Transverse colon (tissue), 4 donors: ENCODE measurements around the gene TNFRSF19. TPM values are rescaled to one million over a fixed set of nuclear protein-coding genes. Genes with fewer than 3 reads are reported as not detected.

ENCODE experiments used
- DNase-seq: peaks from one replicate; pipeline ENCODE4 v3.0.0-alpha.2; 2019
- H3K27ac ChIP-seq, 4 donors: fragments of 200-600 bp; sonication (generic); 2 replicates each; pipeline ENCODE4 v1.5.1; 2016 to 2018; ENCODE audit warnings: inconsistent platforms in 4 of 4
- H3K27me3 ChIP-seq: fragments of 200-600 bp; sonication (generic); 2 replicates; pipeline ENCODE4 v1.5.1; 2017; ENCODE audit warnings: inconsistent platforms
- H3K36me3 ChIP-seq, 4 donors: fragments of 200-600 bp; sonication (generic); 2 replicates each; pipeline ENCODE4 v1.5.1; 2017 to 2019; ENCODE audit warnings: inconsistent platforms in 4 of 4
- H3K4me1 ChIP-seq, 4 donors: fragments of 200-600 bp; sonication (generic); 2 replicates each; pipeline ENCODE4 v1.5.1; 2017 to 2020; ENCODE audit warnings: inconsistent platforms in 4 of 4
- H3K4me3 ChIP-seq, 4 donors: fragments of 200-600 bp; sonication (generic); 1 replicate in 1 of 4; 2 replicates in 3 of 4; pipeline versions ENCODE4 v1.5.1 to v1.6.1; 2017 to 2019; ENCODE audit warnings: inconsistent platforms in 4 of 4
- H3K9me3 ChIP-seq, 2 donors: fragments of 200-600 bp; sonication (generic); 2 replicates each; pipeline ENCODE4 v1.5.1; 2017 to 2019; ENCODE audit warnings: inconsistent platforms in 2 of 2
- CTCF ChIP-seq, 5 experiments: fragments of 200-600 bp in 3 of 5; fragments of 450-650 bp in 2 of 5; sonication (generic) in 3 of 5; IDR thresholded peaks; 1 replicate in 2 of 5; 2 replicates in 3 of 5; pipeline ENCODE4 v1.5.1; 2016 to 2017; ENCODE audit warnings: antibody characterized with exemption in 5 of 5, inconsistent platforms in 3 of 5, mild to moderate bottlenecking in 2 of 5, moderate library complexity in 1 of 5
- EP300 ChIP-seq: sonication (generic); formaldehyde crosslinking; IDR thresholded peaks from one replicate; pipeline ENCODE4 v1.6.1; 2017; ENCODE audit warnings: antibody characterized with exemption, low read depth
- POLR2A ChIP-seq: fragments of 450-650 bp; IDR thresholded peaks from one replicate; pipeline ENCODE4 v1.6.1; 2016; ENCODE audit warnings: antibody characterized with exemption, mild to moderate bottlenecking, moderate library complexity
- POLR2AphosphoS5 ChIP-seq, 3 donors: sonication (generic); formaldehyde crosslinking; IDR thresholded peaks; one replicate each; pipeline ENCODE4 v1.6.1; 2016; ENCODE audit warnings: antibody characterized with exemption in 3 of 3
- WGBS, 2 donors: methylation state at CpG; one replicate each; pipeline ENCODE4 v1.1.5; 2018; ENCODE audit warnings: low coverage in 1 of 2; 5-methylcytosine and 5-hydroxymethylcytosine counted together
- in situ Hi-C, 4 donors: fragments of 200-750 bp; cut with MboI; loops; one replicate each; pipeline versions ENCODE4 v1.15.0 to v1.15.1; 2017; ENCODE audit warnings: low sequenced_read_pairs in 3 of 4, low pct_ligation_motif_present in 1 of 4, low pct_unique_long_range_greater_than_20kb in 1 of 4
- intact Hi-C: fragments of 100-400 bp; cut with DNase I; formaldehyde crosslinking; loops from one replicate; pipeline ENCODE4 v1.15.1; 2023; ENCODE audit warnings: low total_unique reads
- total RNA-seq, 4 donors: library from RNA; depleted of rRNA; stranded (reverse); fragments of >200 nt; gene quantifications; one replicate each; pipeline ENCODE4 v1.1.0, GENCODE V29; 2016

Gene TNFRSF19
- total RNA-seq, 4 donors from 2014 or later = 0.80 to 1.3 (median 0.96) TPM; not detected in 1

- intact Hi-C loops (loop anchor here (10.0 kb wide), 1 partner anchor 1643 kb away; no protein-coding TSS in a partner anchor), in situ Hi-C loops (no loop called here)
- Histone ChIP-seq H3K27me3 (no peaks in the 10 kb centered on the region), H3K36me3 (no peaks in the 10 kb centered on the region), H3K4me3 (no peak overlapping the region), H3K9me3 (no peaks in the 10 kb centered on the region), H3K27ac (no peak overlapping the region), H3K4me1 (no peaks in the 10 kb centered on the region)
- TF ChIP-seq POLR2A = no peak
- no peak for TF ChIP-seq EP300
- no peak for TF ChIP-seq POLR2AphosphoS5 (IDR thresholded peaks at IDR 0.05)
- TF ChIP-seq CTCF (IDR thresholded peaks at IDR 0.05) = no peak
- WGBS, 2 donors = 81 to 94% methylated on average over 2 to 6 of the region's 6 CpGs
- DNase-seq = no peak
These were observed 97.5 kb downstream of the TNFRSF19 start for GRCh38 chr13:23667750-23668149.

- no peaks in the 10 kb centered on the region for H3K36me3 ChIP-seq
- 84 to 94% methylated on average over 8 to 9 of the region's 9 CpGs for WGBS, 2 donors
- intact Hi-C loops = loop anchor here (10.0 kb wide), 1 partner anchor 1644 kb away; no protein-coding TSS in a partner anchor
- H3K27me3 ChIP-seq = no peaks in the 10 kb centered on the region
- no peaks in the 10 kb centered on the region for H3K9me3 ChIP-seq
- DNase-seq = no peak
- no peak overlapping the region for H3K4me3 ChIP-seq
- no peaks in the 10 kb centered on the region for H3K4me1 ChIP-seq
- no peak overlapping the region for H3K27ac ChIP-seq
- in situ Hi-C loops = no loop called here
- TF ChIP-seq POLR2AphosphoS5 (IDR thresholded peaks at IDR 0.05) (no peak), POLR2A (no peak), CTCF (IDR thresholded peaks at IDR 0.05) (no peak), EP300 (no peak)
These were observed 98.3 kb downstream of the TNFRSF19 start for GRCh38 chr13:23668562-23668961.

GRCh38 chr13:23670793-23671192, 100.6 kb downstream of the TNFRSF19 start:
- no peaks in the 10 kb centered on the region for H3K4me1 ChIP-seq
- no peaks in the 10 kb centered on the region for H3K9me3 ChIP-seq
- no peak for TF ChIP-seq CTCF (IDR thresholded peaks at IDR 0.05)
- TF ChIP-seq EP300 = no peak
- no peak for TF ChIP-seq POLR2A
- no peak for TF ChIP-seq POLR2AphosphoS5 (IDR thresholded peaks at IDR 0.05)
- 58 to 81% methylated on average over 6 to 7 of the region's 7 CpGs for WGBS, 2 donors
- H3K27me3 ChIP-seq = no peaks in the 10 kb centered on the region
- no peak overlapping the region for H3K4me3 ChIP-seq
- intact Hi-C loops = no loop called here
- in situ Hi-C loops = no loop called here
- H3K27ac ChIP-seq = no peak overlapping the region
- no peaks in the 10 kb centered on the region for H3K36me3 ChIP-seq
- DNase-seq = no peak

- intact Hi-C loops (no loop called here), in situ Hi-C loops (no loop called here)
- H3K27me3 ChIP-seq = no peaks in the 10 kb centered on the region
- 79 to 88% methylated on average over 2 of the region's 2 CpGs for WGBS, 2 donors
- no peak overlapping the region for H3K4me3 ChIP-seq
- TF ChIP-seq POLR2A (no peak), CTCF (IDR thresholded peaks at IDR 0.05) (no peak), POLR2AphosphoS5 (IDR thresholded peaks at IDR 0.05) (no peak), EP300 (no peak)
- H3K4me1 ChIP-seq = no peaks in the 10 kb centered on the region
- H3K27ac ChIP-seq = no peak overlapping the region
- no peaks in the 10 kb centered on the region for H3K36me3 ChIP-seq
- H3K9me3 ChIP-seq = no peaks in the 10 kb centered on the region
- no peak for DNase-seq
These were observed 101.2 kb downstream of the TNFRSF19 start for GRCh38 chr13:23671377-23671776.
